Embryonic facial prominence (tissue), 1 donor: Measurements from ENCODE around the gene ZBTB38.

ENCODE experiments used
- DNase-seq: peaks from one replicate; pipeline ENCODE4 v3.0.0-alpha.2; 2016; ENCODE audit errors: extremely low spot score

The ZBTB38 gene

DNA sequence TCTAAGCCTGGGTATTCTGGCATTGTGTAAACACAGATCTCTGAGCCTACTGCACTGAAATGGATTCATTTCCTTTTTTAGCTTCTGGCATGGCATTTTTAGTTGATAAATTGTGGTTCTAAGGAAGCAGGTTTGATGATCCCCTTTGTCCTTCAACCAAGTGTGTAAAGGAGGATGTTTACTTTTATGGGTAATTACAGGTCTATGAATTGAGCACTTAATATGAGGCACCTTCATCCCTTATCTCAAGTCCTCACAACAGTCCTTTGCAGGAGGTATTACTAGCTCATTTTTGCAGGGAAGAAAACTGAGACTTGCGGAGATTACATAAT lies 30.8 kb upstream of the ZBTB38 start:
- no peak for DNase-seq

DNA sequence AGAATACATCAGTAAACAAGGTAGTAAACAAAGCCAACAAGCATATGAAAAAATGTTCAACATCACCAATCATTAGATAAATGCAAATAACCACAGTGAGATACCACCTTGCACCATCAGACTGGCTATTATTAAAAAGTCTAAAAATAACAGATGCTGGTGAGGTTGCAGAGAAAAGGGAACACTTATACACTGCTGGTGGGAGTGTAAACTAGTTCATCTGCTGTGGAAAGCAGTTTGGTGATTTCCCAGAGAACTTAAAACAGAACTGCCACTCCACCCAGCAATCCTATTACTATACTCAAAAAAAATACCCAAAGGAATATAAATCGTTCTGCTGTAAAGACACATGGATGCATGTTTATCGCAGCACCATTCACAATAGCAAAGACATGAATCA lies 30.3 kb upstream of the ZBTB38 start:
- DNase-seq = no peak

DNA sequence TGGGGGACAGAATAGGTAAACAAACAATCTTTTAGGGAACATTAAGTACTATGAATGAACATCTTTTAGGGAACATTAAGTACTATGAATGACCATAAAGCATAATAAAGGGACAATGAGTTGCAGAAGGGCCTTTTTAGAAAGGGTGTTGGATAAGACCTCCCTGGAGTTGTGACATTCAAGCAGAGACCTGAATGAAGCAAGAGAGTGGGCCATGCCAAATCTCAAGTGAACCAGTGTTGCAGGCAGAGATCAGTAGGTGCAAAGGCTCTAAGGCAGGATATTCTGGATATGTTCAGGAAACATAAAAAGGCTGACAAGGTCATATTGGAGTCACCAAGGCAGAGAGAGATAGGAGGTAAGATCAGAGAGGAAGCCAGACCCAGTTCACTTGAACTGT lies 29.4 kb upstream of the ZBTB38 start:
- no peak for DNase-seq

DNA sequence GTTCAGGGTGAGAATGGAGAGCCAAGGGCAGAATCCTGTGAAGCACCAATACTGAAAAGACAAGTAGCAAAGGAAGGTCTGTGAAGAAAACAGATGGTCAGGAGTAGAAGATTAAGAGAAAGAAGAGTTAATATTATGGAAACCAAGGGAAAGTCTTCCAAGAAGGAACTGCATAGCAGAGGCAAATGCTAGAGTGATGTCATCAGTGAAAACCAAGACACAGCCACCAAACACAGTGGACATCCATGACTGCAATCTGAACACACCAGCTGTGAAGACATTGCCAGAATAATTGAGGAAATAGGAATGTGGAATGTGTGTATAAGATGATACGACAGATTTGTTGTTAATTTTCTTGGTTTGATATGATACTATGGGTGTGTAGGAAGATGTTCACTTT lies 26.8 kb upstream of the ZBTB38 start:
- no peak for DNase-seq

DNA sequence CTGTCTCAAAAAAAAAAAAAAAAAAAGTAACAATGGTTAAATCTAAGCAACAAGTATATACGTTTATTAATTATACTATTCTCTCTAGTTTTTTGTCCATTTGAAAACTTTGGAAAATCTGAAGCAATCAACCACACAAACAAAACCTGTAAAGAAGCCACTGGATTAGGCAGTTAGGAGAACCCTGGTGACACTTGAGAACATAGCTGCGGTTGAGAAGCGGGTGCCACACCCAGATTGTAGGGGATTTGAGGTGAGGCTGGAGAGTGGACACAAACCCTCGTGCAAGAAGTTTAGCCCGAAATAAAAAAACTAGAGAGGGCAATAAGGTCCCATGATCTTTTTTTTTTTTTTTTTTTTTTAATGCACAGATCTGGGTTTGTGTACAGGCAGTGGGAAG lies 25.9 kb upstream of the ZBTB38 start:
- DNase-seq = no peak

DNA sequence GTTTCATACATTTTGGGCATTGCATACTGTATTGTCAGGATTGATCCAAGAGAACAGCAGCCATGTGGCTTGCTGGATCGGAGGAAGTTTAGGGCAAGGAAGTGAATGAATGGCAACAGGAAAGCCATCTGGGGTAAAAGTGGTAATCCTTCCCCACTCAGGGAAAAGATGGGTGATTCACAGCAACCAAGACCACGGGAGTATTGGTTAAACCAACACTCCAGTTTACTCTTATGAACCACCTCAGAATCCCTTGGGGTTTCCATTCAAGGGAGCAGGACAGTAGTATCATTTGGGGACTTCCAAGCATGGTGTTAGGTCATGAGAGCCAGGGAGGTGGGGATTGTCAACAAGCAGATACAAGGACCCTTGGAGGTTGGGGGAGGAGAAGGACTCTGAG lies 25.2 kb upstream of the ZBTB38 start:
- no peak for DNase-seq

DNA sequence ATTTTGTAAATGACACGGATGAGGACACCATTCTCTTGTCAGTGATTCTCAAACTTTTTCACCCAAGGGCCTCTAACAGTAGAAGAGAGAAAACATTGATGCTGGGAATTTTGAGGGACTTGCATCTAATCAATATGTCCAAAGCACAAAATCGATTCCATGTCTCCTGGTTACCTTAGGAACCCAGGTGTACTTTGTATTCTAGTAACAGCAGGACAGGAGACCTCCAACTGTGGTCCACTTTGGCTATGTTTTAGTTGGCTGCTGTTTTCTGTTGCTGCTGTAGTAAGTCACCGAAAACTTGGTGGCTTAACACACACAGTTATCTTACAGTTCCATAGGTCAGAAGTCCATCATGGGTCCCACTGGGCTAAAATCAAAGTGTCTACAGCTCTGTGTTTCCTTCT lies 24.4 kb upstream of the ZBTB38 start:
- DNase-seq = no peak

DNA sequence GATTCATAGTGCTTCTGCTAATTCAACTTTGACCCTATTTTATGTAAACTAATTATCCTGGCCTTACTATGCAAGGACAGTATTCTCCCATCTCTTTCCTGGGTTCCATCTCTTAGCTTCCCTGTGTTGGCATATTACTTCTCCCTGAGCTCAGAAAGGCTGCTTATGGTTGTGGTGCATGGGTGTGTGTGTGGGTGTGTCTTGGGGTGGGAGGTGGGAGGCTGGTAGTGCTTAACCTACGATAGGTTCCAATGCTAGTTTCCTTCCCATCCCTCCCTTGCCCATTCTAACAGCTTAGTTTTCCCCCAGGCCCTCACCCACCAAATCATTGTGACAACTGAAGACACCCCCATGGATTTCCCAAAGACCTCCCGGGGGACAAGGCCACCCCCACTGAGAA lies 22.8 kb upstream of the ZBTB38 start:
- DNase-seq = no peak

DNA sequence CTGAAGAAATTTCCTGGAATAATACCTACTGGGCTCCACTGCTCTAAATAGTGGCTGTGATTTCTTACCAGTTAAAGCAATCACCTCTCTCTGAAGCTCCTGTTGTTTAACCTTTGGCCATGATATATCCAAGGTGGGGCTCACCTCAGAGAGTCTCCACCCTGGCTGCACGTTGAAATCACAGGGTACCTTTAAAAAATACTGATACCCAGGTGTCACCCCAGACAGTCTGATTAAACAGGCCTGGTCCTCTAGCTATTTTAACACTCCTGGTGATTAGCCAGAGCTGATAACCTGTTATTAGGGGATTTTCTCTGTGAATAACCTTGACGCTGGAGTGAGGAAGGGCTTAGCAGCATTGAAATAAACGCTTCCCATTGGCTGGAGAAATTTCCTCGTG lies 22.3 kb upstream of the ZBTB38 start:
- no peak for DNase-seq

DNA sequence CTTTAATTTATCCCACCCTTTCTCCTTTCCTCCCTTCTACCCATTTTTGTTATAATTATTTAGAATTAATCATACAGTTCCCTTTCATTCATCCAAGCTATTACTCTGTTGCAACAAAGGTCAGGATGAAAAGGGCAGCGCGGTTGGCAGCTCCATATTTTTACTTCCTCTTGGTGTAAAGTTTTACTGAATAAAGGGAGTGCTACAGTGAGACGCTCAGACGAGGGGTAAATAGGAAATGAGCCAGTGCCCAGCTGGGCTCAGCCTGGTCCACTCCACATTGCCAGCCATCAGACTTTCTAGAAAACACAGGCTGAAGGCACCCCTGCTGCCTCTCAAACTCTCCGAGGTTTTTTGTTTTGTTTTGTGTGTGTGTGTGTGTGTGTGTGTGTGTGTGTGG lies 21.9 kb upstream of the ZBTB38 start:
- no peak for DNase-seq

DNA sequence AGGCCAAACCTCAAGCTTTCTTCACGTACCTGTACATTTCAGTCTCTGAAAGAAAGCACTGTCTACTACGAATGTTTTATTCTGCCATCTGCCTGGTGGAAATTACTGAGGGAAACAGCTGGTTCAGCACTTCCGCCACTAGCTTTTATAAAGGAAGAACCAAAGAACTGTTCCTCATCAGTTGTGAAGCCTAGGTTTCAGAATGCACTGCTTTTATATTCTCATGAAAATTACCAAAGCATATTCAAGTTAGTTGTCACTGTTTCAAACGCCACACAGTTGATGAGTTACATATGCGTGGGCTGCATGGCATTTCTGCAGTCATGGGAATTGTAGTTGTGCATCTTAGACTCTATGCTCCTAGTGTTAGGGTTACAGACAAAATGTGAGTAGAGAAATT lies 21.5 kb upstream of the ZBTB38 start:
- no peak for DNase-seq

DNA sequence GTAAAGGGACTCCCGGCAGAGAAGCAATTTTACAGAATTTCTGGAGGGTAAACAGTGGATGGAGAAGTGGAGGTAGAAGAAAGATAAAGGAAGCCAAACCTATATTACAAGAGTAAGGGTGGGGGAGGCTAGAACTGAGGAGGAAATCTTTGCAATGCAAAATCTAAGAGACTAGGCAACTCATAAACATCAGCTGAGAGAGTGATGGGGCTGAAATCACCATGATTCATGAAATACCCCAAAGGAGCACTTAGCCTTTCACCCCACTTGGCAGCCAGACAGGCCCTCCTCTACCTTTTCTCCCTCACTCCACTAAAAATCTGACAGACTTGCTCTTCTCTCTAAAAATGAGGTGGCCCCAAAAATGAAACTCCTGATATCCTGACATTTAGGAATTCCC lies 19.5 kb upstream of the ZBTB38 start:
- DNase-seq = no peak

DNA sequence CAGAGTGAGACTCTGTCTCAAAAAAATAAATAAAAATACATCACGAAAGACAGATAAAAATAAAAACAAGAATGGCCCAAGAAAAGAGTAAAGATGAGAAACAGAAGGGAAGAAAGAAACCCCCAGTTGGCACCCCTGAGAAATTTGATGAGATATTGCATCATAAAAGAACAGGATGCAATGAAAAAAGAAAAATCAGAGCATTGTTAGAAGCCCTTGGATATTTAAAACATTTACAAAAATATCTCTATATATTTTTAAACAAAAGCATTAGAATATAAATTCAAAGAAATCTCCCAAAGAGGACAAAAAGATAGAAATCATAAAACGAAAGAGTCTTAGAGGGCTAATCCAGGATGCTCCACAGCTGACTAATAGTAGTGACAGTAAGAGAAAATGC lies 18.6 kb upstream of the ZBTB38 start:
- DNase-seq = no peak

DNA sequence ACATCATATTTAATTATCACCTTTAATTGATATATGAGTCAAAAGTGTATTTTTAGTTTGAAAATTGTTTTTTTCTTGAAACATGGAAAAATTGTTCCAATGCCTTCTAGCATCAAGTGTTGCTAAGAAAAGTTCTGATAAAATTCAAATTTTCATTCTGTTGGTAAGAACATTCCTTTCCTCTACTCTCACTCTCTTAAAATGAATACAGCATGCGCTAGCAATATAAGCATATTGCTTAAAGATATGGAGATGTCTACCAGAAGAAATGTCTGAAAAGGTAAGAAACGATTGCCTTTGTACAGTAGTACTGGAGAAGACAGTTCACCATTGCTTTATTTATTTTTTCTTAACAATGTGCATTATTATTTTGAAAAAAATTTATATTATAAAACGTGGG lies 17.6 kb upstream of the ZBTB38 start:
- no peak for DNase-seq

DNA sequence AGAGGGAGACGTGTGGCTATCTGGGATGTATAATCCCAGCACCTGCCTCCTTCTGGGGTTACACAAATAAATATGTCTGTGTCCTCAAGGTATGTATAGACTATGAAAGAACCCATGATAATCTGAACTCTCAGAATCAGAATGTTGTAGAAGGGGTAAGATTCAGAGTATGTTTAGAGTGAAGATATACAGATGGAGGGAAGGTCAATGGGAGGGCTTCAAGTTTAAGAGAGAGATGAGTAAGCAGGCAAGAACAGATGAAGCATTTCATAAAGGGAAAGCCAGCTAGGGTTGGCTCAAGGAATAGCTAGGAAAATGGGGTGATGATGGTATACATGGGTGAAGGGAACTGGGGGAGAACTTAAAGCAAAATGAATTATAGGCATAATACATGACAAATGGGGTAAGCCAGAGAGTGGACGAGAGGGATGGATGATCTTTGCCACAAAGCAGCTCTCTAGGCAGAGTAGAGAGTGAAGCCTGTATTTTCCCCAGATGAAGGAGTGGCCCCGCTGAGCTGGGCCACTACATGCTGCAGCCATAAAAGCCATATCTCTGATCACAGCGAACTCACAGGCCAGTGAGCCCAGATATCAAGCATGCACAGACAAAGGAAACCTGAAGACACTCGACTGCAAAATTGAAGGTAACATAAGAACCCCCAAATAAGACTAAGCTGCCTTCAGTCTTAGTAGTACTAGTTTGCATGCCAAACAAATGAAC lies 15.9 kb upstream of the ZBTB38 start:
- no peak for DNase-seq

DNA sequence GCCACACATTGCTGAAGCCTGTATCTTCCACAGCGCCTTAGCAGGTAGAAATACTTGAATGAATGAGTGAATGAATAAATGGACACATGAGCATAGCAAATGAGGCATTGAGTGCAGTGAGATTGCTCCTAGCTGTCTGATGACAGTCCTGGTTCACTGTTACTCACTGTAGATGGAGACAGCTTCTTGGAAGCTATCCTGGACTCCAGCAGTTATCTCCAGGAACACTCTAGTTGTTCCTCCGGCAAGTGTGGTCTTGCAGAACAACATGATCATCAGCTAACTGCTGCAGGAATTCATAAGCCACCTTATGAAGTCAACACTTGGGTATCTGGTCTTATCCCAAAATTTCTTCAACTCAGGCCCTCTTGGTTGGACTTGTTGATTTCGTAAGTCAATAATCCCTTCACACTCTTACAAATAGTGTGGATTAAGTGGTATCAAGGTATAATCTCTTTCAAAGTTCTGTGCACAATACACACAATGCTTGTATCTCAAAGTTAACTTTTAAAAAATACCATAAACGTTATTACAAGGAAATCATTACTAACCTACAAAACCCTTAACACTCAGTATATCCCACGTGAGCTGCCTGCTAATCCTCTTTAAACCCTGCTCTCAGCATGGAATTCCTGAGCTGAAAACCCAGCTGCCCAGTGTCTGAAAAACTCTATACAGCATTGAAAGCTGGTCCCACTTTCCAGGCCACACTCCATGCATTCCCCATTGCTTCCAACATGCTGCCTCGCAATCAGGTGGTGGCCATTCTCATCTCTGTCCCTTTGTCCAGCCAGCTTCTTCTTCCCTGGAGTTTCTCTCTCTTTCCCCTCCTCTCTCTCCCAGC lies 14.4 kb upstream of the ZBTB38 start:
- no peak for DNase-seq

DNA sequence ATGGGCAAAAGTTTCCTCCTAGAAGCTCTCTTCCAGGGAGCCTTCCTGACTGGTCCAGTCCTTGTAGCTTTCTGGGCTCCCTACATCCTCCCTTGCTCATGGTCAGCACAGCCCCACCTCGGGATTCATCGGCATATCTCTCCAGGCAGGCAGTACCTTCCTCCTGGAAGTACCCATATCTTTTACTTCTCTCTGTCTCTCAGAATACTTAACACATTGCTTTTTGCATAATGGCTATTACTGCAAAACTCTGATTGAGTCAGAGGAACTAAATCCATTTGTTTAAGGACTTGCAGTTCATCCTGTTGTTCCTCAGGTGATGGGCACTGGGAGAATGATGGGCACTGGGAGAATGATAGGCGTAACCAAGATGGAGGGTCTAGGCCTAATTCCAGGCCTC lies 13.8 kb upstream of the ZBTB38 start:
- no peak for DNase-seq

DNA sequence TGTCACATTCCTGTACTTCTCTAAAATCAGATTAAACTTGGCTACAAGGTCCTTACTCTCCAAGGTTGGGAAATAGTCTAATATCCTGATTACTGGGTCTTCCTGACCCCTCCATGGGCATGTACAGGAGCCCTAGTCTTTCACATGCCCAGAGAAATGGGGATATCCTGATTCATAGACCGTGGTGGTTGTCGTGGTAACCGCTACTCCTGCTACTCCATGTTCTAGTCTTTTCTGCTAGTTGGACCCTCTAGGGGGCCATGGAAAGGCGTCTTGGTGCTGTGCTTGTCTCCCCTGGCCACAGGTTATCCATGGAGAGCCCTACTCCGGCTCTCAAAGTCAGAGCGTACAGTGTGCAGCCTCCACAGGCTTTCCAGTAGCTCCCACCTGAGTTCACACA lies 13.1 kb upstream of the ZBTB38 start:
- no peak for DNase-seq

DNA sequence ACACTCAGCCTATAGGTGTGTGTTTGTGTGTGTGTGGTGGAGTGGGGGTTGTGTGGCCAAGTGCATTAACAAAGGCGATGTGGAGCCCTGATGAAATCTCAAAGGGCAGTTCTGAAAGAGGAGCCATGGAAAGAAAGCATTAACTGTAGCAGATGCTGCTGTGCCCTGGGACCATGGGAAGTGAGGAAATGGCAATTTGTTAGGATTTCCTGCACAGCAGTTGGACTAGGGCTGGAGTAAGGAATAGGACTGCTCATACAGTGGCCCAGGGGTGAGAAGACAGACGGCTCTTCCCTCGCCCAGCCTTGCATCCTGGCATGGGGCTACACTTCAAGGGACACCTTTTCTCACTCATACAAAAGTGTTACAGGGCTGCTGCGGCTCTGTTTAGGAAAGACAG lies 12.3 kb upstream of the ZBTB38 start:
- peak; percentile 36 for DNase-seq

DNA sequence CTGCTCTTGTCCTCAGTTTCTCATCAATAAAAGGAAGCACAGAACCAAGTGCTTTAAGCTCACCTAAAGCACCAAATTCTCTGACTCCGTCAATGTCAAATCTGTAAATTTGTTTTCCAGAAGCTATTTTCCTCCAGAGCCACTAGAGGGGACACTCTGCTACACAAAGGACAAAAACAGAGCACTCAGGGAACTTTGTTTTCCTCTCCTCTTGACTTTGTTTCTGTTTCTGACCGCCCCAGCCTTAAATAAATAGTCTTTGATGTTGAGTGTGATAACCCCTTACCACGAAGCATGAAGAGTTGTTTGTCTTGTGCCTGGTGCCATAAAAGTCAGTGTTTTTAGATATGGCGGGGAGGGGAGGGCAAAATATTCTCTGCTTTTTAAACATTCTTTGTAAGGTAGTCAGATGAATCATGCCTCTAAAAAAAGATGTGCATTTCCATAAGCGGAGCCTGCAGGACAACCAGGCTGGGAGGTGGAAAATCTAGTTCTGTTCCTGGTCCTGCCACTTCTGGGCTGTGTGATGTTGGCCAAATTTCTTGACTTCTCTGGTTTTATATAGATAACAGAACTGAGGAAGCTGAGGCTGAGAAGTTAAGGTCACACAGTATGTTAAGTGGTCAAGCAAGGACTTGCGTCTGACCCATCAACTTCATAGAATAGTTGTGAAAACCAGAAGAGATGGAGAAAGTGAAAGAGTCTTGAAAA lies 7.3 kb upstream of the ZBTB38 start:
- DNase-seq = peak; percentile 50

DNA sequence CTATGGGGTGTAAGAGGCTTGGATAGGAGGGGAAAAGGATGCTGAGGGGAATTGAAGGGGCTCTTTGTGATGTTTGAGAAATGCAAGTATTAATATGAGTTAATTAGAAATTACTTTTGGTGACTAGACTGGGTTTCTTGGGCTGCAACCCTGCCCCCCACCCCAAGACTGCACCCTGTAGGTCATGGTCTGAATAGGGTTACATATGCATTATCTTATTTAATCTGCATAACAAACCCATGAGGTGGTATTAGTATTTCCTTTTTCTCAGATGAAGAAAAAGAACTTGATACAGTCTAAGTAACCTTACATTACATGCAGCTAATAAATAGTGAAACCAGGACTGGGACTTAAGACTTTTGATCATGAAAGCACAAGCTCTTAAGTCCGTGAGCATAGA lies 5.6 kb upstream of the ZBTB38 start:
- no peak for DNase-seq

DNA sequence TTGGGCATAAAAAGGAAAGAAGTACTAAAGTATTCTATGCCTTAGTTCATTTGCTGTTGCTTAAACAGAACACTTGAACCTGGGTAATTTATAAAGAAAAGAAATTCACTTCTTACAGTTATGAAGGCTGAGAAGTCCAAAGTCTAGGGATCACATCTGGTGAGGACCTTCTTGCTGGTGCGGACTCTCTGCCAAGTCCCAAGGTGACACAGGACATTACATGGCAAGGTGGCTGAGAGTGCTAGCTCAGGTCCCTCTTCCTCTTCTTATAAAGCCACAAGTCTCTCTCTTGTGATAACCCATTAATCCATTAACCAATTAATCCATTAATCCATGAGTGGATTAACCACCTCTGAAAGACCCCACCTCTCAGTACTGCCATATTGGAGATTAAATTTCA lies 3.1 kb upstream of the ZBTB38 start:
- no peak for DNase-seq
